A673 (cell line): ENCODE data around the gene KRT28. TPM values are rescaled to one million over a fixed set of nuclear protein-coding genes. Genes with fewer than 3 reads are reported as not detected.

Experiments used
- BruUV-seq: library from RNA; stranded (reverse); fragments of 400-500 nt; replicated peaks from 2 replicates; lab custom pipeline; 2021; lab: Mats Ljungman, UMichigan
- CTCF ChIA-PET: fragments of 300-600 bp; sonication (Branson Sonifier 250); formaldehyde crosslinking; loops from one replicate; lab custom pipeline; 2022; ENCODE audit warnings: antibody characterized with exemption; lab: Charles Lee
- POLR2A ChIA-PET: fragments of 300-600 bp; sonication (Branson Sonifier 250); formaldehyde crosslinking; loops from one replicate; lab custom pipeline; 2022; ENCODE audit warnings: antibody characterized with exemption; ENCODE audit not compliant: low non-redundant PET; lab: Charles Lee
- DNase-seq: peaks from one replicate; pipeline ENCODE4 v3.0.0-alpha.2; 2015; ENCODE audit warnings: low spot score
- H3K27ac ChIP-seq: fragments of 200-600 bp; sonication (generic); 2 replicates; pipeline ENCODE4 v1.5.1; 2016; ENCODE audit warnings: mixed run types, low read depth, mild to moderate bottlenecking, mixed read lengths, antibody characterized with exemption, low read length; ENCODE audit not compliant: poor library complexity, severe bottlenecking
- H3K27me3 ChIP-seq: fragments of 200-600 bp; sonication (generic); replicated peaks from 2 replicates; pipeline ENCODE4 v1.6.1; 2017; ENCODE audit warnings: mixed run types, low read depth, mild to moderate bottlenecking, mixed read lengths, antibody characterized with exemption, low read length; ENCODE audit not compliant: insufficient read depth, poor library complexity
- H3K36me3 ChIP-seq: fragments of 200-600 bp; sonication (generic); 2 replicates; pipeline ENCODE4 v1.6.1; 2016; ENCODE audit warnings: mixed run types, mild to moderate bottlenecking, mixed read lengths, antibody characterized with exemption, low read length; ENCODE audit not compliant: insufficient read depth, poor library complexity, severe bottlenecking
- H3K4me1 ChIP-seq: fragments of 200-600 bp; sonication (generic); 2 replicates; pipeline ENCODE4 v1.6.1; 2017; ENCODE audit warnings: mixed run types, mild to moderate bottlenecking, mixed read lengths, antibody characterized with exemption, low read length; ENCODE audit not compliant: insufficient read depth, poor library complexity, severe bottlenecking
- H3K4me3 ChIP-seq: fragments of 200-600 bp; sonication (generic); 2 replicates; pipeline ENCODE4 v1.5.1; 2016; ENCODE audit warnings: low read depth, mixed run types, mild to moderate bottlenecking, mixed read lengths, low read length; ENCODE audit not compliant: poor library complexity, severe bottlenecking
- H3K9me3 ChIP-seq: fragments of 200-600 bp; sonication (generic); 2 replicates; pipeline ENCODE4 v1.6.1; 2016; ENCODE audit warnings: mixed run types, low read depth, mild to moderate bottlenecking, mixed read lengths, antibody characterized with exemption, low read length; ENCODE audit not compliant: poor library complexity, severe bottlenecking
- EZH2 ChIP-seq: fragments of 200-600 bp; sonication (generic); IDR thresholded peaks from 2 replicates; pipeline ENCODE4 v1.6.1; 2017; ENCODE audit warnings: borderline replicate concordance, low read depth, mild to moderate bottlenecking, mixed read lengths, antibody characterized with exemption, low read length; ENCODE audit not compliant: poor library complexity, severe bottlenecking
- intact Hi-C: fragments of 100-400 bp; cut with micrococcal nuclease; formaldehyde crosslinking; loops from one replicate; pipeline ENCODE4 v1.10.0; 2022; ENCODE audit not compliant: unreplicated experiment
- total RNA-seq: library from RNA; stranded (reverse); gene quantifications from 2 replicates; pipeline ENCODE4 v1.2.3, GENCODE V29; 2021
- TF ChIP-seq, protein P1 (sequence below): fragments of 300-800, 200-600 bp; sonication (generic); conservative IDR thresholded peaks from 2 replicates; pipeline ENCODE4 v1.5.1; 2017; ENCODE audit warnings: low read depth, mild to moderate bottlenecking, antibody characterized with exemption, low read length, moderate library complexity, mixed read lengths

KRT28 gene
- total RNA-seq, 1 experiment from 2014 or later: not detected

DNA sequence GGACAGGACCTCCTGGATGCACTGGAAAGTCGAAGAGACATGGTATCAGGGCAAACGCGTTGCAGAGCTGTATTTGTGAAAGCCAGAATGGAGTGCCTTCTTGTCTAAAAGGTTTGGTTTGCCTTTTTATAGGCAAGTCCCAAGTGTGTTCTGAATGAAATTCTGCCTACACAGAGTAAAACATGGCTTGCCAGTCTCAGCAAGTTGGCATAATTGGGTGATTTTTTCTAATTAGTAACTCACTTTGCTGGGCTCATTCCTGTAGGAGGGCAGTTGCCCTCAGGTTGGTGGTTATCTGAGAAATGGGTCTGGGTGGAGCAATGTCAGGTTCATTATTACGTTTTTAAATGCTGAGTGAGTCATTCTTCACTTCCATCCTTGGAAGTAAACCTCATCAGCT, 44.5 kb downstream of the KRT28 start, which contains the start of gene KRT25:
KRT25 (minus strand) TSS at position 101 of the 400 bp plus-strand sequence; CDS start at position 41, 60 bp downstream.
- POLR2A ChIA-PET: no interaction called here
- no peak for TF ChIP-seq EZH2
- TF ChIP-seq, protein P1, sequence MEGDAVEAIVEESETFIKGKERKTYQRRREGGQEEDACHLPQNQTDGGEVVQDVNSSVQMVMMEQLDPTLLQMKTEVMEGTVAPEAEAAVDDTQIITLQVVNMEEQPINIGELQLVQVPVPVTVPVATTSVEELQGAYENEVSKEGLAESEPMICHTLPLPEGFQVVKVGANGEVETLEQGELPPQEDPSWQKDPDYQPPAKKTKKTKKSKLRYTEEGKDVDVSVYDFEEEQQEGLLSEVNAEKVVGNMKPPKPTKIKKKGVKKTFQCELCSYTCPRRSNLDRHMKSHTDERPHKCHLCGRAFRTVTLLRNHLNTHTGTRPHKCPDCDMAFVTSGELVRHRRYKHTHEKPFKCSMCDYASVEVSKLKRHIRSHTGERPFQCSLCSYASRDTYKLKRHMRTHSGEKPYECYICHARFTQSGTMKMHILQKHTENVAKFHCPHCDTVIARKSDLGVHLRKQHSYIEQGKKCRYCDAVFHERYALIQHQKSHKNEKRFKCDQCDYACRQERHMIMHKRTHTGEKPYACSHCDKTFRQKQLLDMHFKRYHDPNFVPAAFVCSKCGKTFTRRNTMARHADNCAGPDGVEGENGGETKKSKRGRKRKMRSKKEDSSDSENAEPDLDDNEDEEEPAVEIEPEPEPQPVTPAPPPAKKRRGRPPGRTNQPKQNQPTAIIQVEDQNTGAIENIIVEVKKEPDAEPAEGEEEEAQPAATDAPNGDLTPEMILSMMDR: no peak
- BruUV-seq: no TSS peak
- Histone ChIP-seq H3K27ac (no peak within 1 kb of the TSS), H3K36me3 (no peaks in the 10 kb centered on the region), H3K4me3 (no peak within 1 kb of the TSS), H3K4me1 (peaks cover 13% of the 10 kb centered on the region), H3K9me3 (peaks cover 4% of the 10 kb centered on the region), H3K27me3 (no peaks in the 10 kb centered on the region)
- CTCF ChIA-PET: no interaction called here
- no peak for DNase-seq
- intact Hi-C loops: no loop called here

DNA sequence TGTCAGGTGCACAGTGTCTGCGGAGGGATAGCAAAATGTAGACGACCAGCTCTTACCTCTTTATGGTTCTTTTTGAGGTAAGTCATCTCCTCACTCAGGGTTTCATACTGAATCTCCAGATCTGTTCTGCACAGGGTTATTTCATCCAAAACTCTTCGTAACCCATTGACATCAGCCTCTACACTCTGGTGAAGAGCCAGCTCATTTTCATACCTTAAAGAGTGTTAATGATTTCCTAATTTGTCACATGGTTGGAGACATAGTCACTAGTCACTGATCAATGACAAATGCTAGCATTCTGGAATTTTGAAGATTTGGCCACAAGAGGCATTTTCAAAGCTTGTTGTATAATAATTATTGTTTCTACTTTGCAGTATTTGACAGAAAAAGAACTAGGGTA, 46.0 kb downstream of the KRT28 start:
- Histone ChIP-seq H3K27me3 (no peaks in the 10 kb centered on the region), H3K9me3 (no peaks in the 10 kb centered on the region), H3K4me1 (peaks cover 13% of the 10 kb centered on the region), H3K27ac (no peak overlapping the region), H3K36me3 (no peaks in the 10 kb centered on the region), H3K4me3 (no peak overlapping the region)
- CTCF ChIA-PET: no interaction called here
- POLR2A ChIA-PET: no interaction called here
- intact Hi-C loops: no loop called here
- no TSS peak for BruUV-seq
- TF ChIP-seq EZH2: no peak
- TF ChIP-seq, protein P1: no peak
- DNase-seq: no peak

DNA sequence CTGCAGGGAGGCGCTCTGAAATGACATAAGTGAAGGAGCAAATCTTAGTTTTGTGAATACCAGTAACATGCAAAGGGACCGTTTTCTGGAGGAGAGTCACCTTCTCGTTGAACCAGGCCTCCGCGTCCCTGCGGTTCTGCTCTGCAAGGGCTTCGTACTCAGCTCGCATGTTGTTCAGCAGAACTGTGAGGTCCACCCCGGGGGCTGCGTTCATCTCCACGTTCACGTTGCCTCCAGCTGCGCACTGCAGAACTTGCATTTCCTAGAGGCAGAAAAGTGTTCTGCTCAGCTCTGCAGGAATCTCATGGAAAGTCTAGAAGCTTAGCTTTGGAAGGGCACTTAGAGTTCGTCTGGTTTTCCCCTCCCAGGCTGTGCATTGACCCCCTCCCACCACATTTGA, 48.7 kb downstream of the KRT28 start:
- Histone ChIP-seq H3K27ac (peak overlapping the region; percentile 16), H3K36me3 (no peaks in the 10 kb centered on the region), H3K4me3 (no peak overlapping the region), H3K9me3 (no peaks in the 10 kb centered on the region), H3K4me1 (peaks cover 13% of the 10 kb centered on the region), H3K27me3 (no peaks in the 10 kb centered on the region)
- TF ChIP-seq, protein P1: no peak
- no peak for TF ChIP-seq EZH2
- intact Hi-C loops: no loop called here
- POLR2A ChIA-PET: no interaction called here
- DNase-seq: no peak
- BruUV-seq: no TSS peak
- CTCF ChIA-PET: no interaction called here
